WTC11 (cell line): Measurements from ENCODE around the gene NPEPPS.
"Not testable (repeated sequence)": the region's sequence is repeated elsewhere in the genome, so short reads cannot be mapped to it uniquely, and the experiment has no call there.

ENCODE experiments used
- JUN ChIP-seq: sonication (generic); formaldehyde crosslinking; IDR thresholded peaks from 2 replicates; pipeline ENCODE4 v1.8.0; 2023; ENCODE audit warnings: mild to moderate bottlenecking, missing genetic modification reagents
- KAT7 ChIP-seq: sonication (generic); formaldehyde crosslinking; IDR thresholded peaks from 2 replicates; pipeline ENCODE4 v1.8.1; 2023; ENCODE audit warnings: missing genetic modification reagents, mild to moderate bottlenecking, borderline replicate concordance
- NR2C2 ChIP-seq: sonication (generic); formaldehyde crosslinking; IDR thresholded peaks from 2 replicates; pipeline ENCODE4 v1.8.0; 2022; ENCODE audit warnings: mild to moderate bottlenecking, missing genetic modification reagents
- TCF7 ChIP-seq: sonication (generic); formaldehyde crosslinking; IDR thresholded peaks from 2 replicates; pipeline ENCODE4 v1.8.0; 2022; ENCODE audit warnings: mild to moderate bottlenecking, low read depth, missing genetic modification reagents, moderate library complexity
- TF ChIP-seq, protein P1 (sequence below): fragments of 200-600 bp; IDR thresholded peaks from 2 replicates; pipeline ENCODE4 v1.8.0; 2022; ENCODE audit warnings: antibody characterized with exemption
- TF ChIP-seq, protein P2 (sequence below): sonication (generic); formaldehyde crosslinking; IDR thresholded peaks from 2 replicates; pipeline ENCODE4 v1.8.1; 2023; ENCODE audit warnings: mild to moderate bottlenecking, missing genetic modification reagents, moderate library complexity

- TF ChIP-seq, protein P1, sequence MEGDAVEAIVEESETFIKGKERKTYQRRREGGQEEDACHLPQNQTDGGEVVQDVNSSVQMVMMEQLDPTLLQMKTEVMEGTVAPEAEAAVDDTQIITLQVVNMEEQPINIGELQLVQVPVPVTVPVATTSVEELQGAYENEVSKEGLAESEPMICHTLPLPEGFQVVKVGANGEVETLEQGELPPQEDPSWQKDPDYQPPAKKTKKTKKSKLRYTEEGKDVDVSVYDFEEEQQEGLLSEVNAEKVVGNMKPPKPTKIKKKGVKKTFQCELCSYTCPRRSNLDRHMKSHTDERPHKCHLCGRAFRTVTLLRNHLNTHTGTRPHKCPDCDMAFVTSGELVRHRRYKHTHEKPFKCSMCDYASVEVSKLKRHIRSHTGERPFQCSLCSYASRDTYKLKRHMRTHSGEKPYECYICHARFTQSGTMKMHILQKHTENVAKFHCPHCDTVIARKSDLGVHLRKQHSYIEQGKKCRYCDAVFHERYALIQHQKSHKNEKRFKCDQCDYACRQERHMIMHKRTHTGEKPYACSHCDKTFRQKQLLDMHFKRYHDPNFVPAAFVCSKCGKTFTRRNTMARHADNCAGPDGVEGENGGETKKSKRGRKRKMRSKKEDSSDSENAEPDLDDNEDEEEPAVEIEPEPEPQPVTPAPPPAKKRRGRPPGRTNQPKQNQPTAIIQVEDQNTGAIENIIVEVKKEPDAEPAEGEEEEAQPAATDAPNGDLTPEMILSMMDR = not testable (repeated sequence)
- not testable (repeated sequence) for TF ChIP-seq JUN, TCF7, KAT7, NR2C2 (CRISPR knock-in tag)
- TF ChIP-seq, protein P2, sequence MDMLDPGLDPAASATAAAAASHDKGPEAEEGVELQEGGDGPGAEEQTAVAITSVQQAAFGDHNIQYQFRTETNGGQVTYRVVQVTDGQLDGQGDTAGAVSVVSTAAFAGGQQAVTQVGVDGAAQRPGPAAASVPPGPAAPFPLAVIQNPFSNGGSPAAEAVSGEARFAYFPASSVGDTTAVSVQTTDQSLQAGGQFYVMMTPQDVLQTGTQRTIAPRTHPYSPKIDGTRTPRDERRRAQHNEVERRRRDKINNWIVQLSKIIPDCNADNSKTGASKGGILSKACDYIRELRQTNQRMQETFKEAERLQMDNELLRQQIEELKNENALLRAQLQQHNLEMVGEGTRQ (CRISPR knock-in tag) = not testable (repeated sequence)
These were observed 28.7 kb upstream of the NPEPPS start for GRCh38 chr17:47502122-47502731.
